Measurements from ENCODE around the gene CAMK2G.

CAMK2G gene

GRCh38 chr10:73910401-73910763, 36.0 kb upstream of the CAMK2G start:
- no peak for TF ChIP-seq EP300 (IDR thresholded peaks at IDR 0.05; ENCODE audit: borderline replicate concordance)
- TF ChIP-seq ZBTB7A (IDR thresholded peaks at IDR 0.05; ENCODE audit: low read depth): no peak
- TF ChIP-seq REST (IDR thresholded peaks at IDR 0.05; ENCODE audit: low read depth): no peak
- TF ChIP-seq YY1 (IDR thresholded peaks at IDR 0.05; ENCODE audit: low read depth): no peak
- TF ChIP-seq EGR1 (IDR thresholded peaks at IDR 0.05): no peak
- TF ChIP-seq FOXM1 (IDR thresholded peaks at IDR 0.05; ENCODE audit: borderline replicate concordance, low read depth): no peak
- no peak for TF ChIP-seq CEBPB (IDR thresholded peaks at IDR 0.05)
- TF ChIP-seq MAX (IDR thresholded peaks at IDR 0.05): no peak
- TF ChIP-seq NFIC (IDR thresholded peaks at IDR 0.05): no peak
- TF ChIP-seq TEAD4 (IDR thresholded peaks at IDR 0.05): no peak
- no peak for TF ChIP-seq TCF12 (IDR thresholded peaks at IDR 0.05; ENCODE audit: low read depth)
- TF ChIP-seq CREB1 (IDR thresholded peaks at IDR 0.05; ENCODE audit: low read depth): no peak
- no peak for TF ChIP-seq TAF1 (IDR thresholded peaks at IDR 0.05; ENCODE audit: low read depth)
- no peak for TF ChIP-seq USF1 (IDR thresholded peaks at IDR 0.05)
- no peak for TF ChIP-seq RAD21 (IDR thresholded peaks at IDR 0.05; ENCODE audit: low read depth)

- TF ChIP-seq MAX (IDR thresholded peaks at IDR 0.05) (no peak), TEAD4 (IDR thresholded peaks at IDR 0.05) (no peak), TAF1 (IDR thresholded peaks at IDR 0.05; ENCODE audit: low read depth) (no peak), EP300 (IDR thresholded peaks at IDR 0.05; ENCODE audit: borderline replicate concordance) (no peak), FOXM1 (IDR thresholded peaks at IDR 0.05; ENCODE audit: borderline replicate concordance, low read depth) (no peak), RAD21 (IDR thresholded peaks at IDR 0.05; ENCODE audit: low read depth) (no peak), CREB1 (IDR thresholded peaks at IDR 0.05; ENCODE audit: low read depth) (no peak), TCF12 (IDR thresholded peaks at IDR 0.05; ENCODE audit: low read depth) (no peak)
Measured at GRCh38 chr10:73909540-73910115, 35.3 kb upstream of the CAMK2G start.

GRCh38 chr10:73908853-73909539, 34.6 kb upstream of the CAMK2G start:
- TF ChIP-seq EGR1 (IDR thresholded peaks at IDR 0.05) (peak; percentile 45; the same call in 1 of the 2 replicates), FOXM1 (IDR thresholded peaks at IDR 0.05; ENCODE audit: borderline replicate concordance, low read depth) (no peak), CEBPB (IDR thresholded peaks at IDR 0.05) (no peak), EP300 (IDR thresholded peaks at IDR 0.05; ENCODE audit: borderline replicate concordance) (peak; percentile 56; the same call in 1 of the 2 replicates), USF1 (IDR thresholded peaks at IDR 0.05) (no peak), YY1 (IDR thresholded peaks at IDR 0.05; ENCODE audit: low read depth) (no peak), RAD21 (IDR thresholded peaks at IDR 0.05; ENCODE audit: low read depth) (no peak), CREB1 (IDR thresholded peaks at IDR 0.05; ENCODE audit: low read depth) (no peak), NFIC (IDR thresholded peaks at IDR 0.05) (peak; percentile 39; the same call in 1 of the 2 replicates), TCF12 (IDR thresholded peaks at IDR 0.05; ENCODE audit: low read depth) (peak; percentile 55; the same call in 1 of the 2 replicates), TAF1 (IDR thresholded peaks at IDR 0.05; ENCODE audit: low read depth) (no peak), MAX (IDR thresholded peaks at IDR 0.05) (no peak), TEAD4 (IDR thresholded peaks at IDR 0.05) (0 out of 2 replicates have a peak, but pooled peaks have one; percentile 10), ZBTB7A (IDR thresholded peaks at IDR 0.05; ENCODE audit: low read depth) (no peak), REST (IDR thresholded peaks at IDR 0.05; ENCODE audit: low read depth) (no peak)

- TF ChIP-seq MAX (IDR thresholded peaks at IDR 0.05) (no peak), ZBTB7A (IDR thresholded peaks at IDR 0.05; ENCODE audit: low read depth) (no peak), CEBPB (IDR thresholded peaks at IDR 0.05) (no peak), EGR1 (IDR thresholded peaks at IDR 0.05) (no peak), USF1 (IDR thresholded peaks at IDR 0.05) (no peak), YY1 (IDR thresholded peaks at IDR 0.05; ENCODE audit: low read depth) (no peak), REST (IDR thresholded peaks at IDR 0.05; ENCODE audit: low read depth) (no peak), TCF12 (IDR thresholded peaks at IDR 0.05; ENCODE audit: low read depth) (no peak), EP300 (IDR thresholded peaks at IDR 0.05; ENCODE audit: borderline replicate concordance) (no peak), TAF1 (IDR thresholded peaks at IDR 0.05; ENCODE audit: low read depth) (no peak), CREB1 (IDR thresholded peaks at IDR 0.05; ENCODE audit: low read depth) (no peak), FOXM1 (IDR thresholded peaks at IDR 0.05; ENCODE audit: borderline replicate concordance, low read depth) (no peak), RAD21 (IDR thresholded peaks at IDR 0.05; ENCODE audit: low read depth) (no peak), TEAD4 (IDR thresholded peaks at IDR 0.05) (no peak), NFIC (IDR thresholded peaks at IDR 0.05) (no peak)
Measured at GRCh38 chr10:73907841-73908517, 33.6 kb upstream of the CAMK2G start.
